Skeletal muscle tissue (tissue), 4 donors: ENCODE results near the gene FBXL20. TPM values are rescaled to one million over a fixed set of nuclear protein-coding genes. Genes with fewer than 3 reads are reported as not detected.
"Not testable (repeated sequence)": the region's sequence is repeated elsewhere in the genome, so short reads cannot be mapped to it uniquely, and the experiment has no call there.

Experiments used
- H3K27ac ChIP-seq: one replicate; pipeline ENCODE4 v1.7.0; 2013; ENCODE audit warnings: mild to moderate bottlenecking, low read depth, low read length, inconsistent platforms
- H3K27me3 ChIP-seq, 3 donors: one replicate each; pipeline ENCODE4 v1.7.0; 2013; ENCODE audit warnings: low read length in 3 of 3; ENCODE audit not compliant: control insufficient read depth in 3 of 3, insufficient read depth in 3 of 3
- H3K36me3 ChIP-seq, 3 donors: one replicate each; pipeline ENCODE4 v1.7.0; 2013; ENCODE audit warnings: low read length in 3 of 3; ENCODE audit not compliant: control insufficient read depth in 3 of 3, insufficient read depth in 3 of 3
- H3K4me1 ChIP-seq, 3 donors: one replicate each; pipeline ENCODE4 v1.7.0; 2013; ENCODE audit warnings: low read length in 3 of 3, mild to moderate bottlenecking in 3 of 3; ENCODE audit not compliant: control insufficient read depth in 3 of 3, insufficient read depth in 3 of 3
- H3K4me3 ChIP-seq, 3 donors: one replicate each; pipeline ENCODE4 v1.7.0; 2013; ENCODE audit warnings: low read length in 3 of 3
- H3K9ac ChIP-seq, 3 donors: one replicate each; pipeline ENCODE4 v1.7.0; 2013; ENCODE audit warnings: low read length in 3 of 3, mild to moderate bottlenecking in 3 of 3, moderate library complexity in 2 of 3, low read depth in 1 of 3
- H3K9me3 ChIP-seq, 3 donors: one replicate each; pipeline ENCODE4 v1.7.0; 2013; ENCODE audit warnings: low read length in 3 of 3; ENCODE audit not compliant: control insufficient read depth in 3 of 3
- total RNA-seq: library from RNA; depleted of rRNA; stranded (reverse); fragments of >200 nt; gene quantifications from one replicate; pipeline ENCODE4 v1.2.3, GENCODE V29; 2014
- donor health status: Osteomylitis.

The FBXL20 gene, protein sequence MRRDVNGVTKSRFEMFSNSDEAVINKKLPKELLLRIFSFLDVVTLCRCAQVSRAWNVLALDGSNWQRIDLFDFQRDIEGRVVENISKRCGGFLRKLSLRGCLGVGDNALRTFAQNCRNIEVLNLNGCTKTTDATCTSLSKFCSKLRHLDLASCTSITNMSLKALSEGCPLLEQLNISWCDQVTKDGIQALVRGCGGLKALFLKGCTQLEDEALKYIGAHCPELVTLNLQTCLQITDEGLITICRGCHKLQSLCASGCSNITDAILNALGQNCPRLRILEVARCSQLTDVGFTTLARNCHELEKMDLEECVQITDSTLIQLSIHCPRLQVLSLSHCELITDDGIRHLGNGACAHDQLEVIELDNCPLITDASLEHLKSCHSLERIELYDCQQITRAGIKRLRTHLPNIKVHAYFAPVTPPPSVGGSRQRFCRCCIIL
- 6.3 TPM for total RNA-seq

GRCh38 chr17:39401412-39402243 is at the start of gene FBXL20:
Gene FBXL20, minus strand, starts transcription at chr17:39401626. Its CDS starts 224 bp downstream, at chr17:39401402.
- Histone ChIP-seq H3K27me3 (no peaks in the 10 kb centered on the region), H3K9me3 (no peaks in the 10 kb centered on the region), H3K36me3 (peaks cover 3 to 10% (median 7%) of the 10 kb centered on the region in 3 donors), H3K9ac (peak within 1 kb of the TSS; percentile 92 to 95 (median 94)), H3K4me3 (peak within 1 kb of the TSS; percentile 87 to 94 (median 92)), H3K27ac (peak within 1 kb of the TSS; percentile 90), H3K4me1 (peaks cover 9 to 20% (median 11%) of the 10 kb centered on the region in 3 donors)

DNA sequence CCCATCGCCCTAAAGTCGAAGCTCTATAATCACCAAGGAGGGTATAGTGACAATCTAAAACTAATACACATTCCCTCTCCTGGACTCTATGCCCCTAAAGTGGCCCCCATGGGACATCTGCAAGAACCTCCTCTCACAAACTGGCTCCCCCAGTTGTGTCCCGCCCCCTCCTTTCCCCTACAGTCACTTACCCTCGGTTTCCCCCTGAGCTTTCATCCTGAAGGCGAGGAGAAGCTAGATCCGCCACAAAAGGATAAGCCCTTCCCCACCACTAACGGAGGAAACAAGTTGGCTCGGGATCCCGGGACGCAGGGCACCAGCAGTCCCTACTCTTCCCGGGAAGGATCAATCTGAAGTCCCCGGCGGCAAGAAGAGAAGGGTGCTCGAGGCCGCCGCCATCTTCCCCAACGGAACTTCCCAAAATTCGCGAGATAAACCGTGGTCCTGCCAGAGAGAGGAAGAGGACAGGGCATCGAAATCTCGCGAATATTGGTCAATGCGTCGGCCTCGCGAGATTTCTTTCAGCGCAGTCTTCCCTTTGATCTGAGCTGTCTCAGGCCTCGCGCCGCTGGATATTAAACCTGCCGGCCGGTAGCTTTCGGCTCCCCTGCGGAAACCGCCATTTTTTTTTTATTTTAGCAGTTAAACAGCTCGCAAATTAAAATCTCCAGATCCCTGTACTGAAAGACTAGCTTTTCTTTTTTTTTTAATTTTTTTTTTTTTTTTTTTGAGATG is 49.6 kb upstream of the FBXL20 start, which contains the start of gene MED1:
Gene MED1, minus strand, starts transcription at position 417 of the 735 bp plus-strand sequence. Its CDS starts 201 bp downstream, at position 216.
- peak within 1 kb of the TSS; percentile 82 for H3K27ac ChIP-seq
- peaks cover 4 to 13% (median 10%) of the 10 kb centered on the region in 3 donors for H3K36me3 ChIP-seq
- H3K9me3 ChIP-seq: no peaks in the 10 kb centered on the region
- H3K4me1 ChIP-seq: peaks cover 0 to 13% (median 5%) of the 10 kb centered on the region in 3 donors
- peak within 1 kb of the TSS; percentile 79 to 97 (median 93) for H3K4me3 ChIP-seq
- peak within 1 kb of the TSS; percentile 90 to 98 (median 96) for H3K9ac ChIP-seq
- H3K27me3 ChIP-seq: no peaks in the 10 kb centered on the region

GRCh38 chr17:39450051-39450450 is 48.6 kb upstream of the FBXL20 start:
- H3K36me3 ChIP-seq: peaks cover 6 to 19% (median 13%) of the 10 kb centered on the region in 3 donors
- H3K27me3 ChIP-seq: no peaks in the 10 kb centered on the region
- H3K9ac ChIP-seq: peak overlapping the region in 2 of 3 donors; percentile 90 to 98
- H3K27ac ChIP-seq: peak overlapping the region; percentile 82
- H3K4me3 ChIP-seq: peak overlapping the region; percentile 79 to 97 (median 93)
- peaks cover 0 to 13% (median 5%) of the 10 kb centered on the region in 3 donors for H3K4me1 ChIP-seq
- no peaks in the 10 kb centered on the region for H3K9me3 ChIP-seq

DNA sequence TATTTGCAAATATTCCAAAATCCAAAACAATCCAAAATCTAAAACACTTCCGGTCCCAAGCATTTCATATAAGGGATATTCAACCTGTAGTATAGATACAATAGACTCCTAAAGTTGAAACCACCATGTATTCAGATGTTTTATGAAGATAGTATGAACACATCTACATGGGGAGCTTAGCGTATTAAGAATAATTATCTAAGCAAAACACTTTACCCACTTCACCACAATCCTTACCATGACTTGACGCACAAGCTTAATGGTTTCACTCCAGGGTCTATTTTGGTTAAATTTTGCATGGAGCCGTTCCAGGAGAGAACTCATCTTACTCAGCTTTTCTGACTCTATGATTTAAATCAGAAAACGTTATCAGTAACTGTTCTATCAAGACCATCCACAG is 46.1 kb upstream of the FBXL20 start:
- no peak overlapping the region for H3K4me3 ChIP-seq
- H3K4me1 ChIP-seq: peaks cover 0 to 13% (median 5%) of the 10 kb centered on the region in 3 donors
- no peak overlapping the region for H3K9ac ChIP-seq
- no peak overlapping the region for H3K27ac ChIP-seq
- H3K9me3 ChIP-seq: no peaks in the 10 kb centered on the region
- H3K36me3 ChIP-seq: peaks cover 6 to 30% (median 20%) of the 10 kb centered on the region in 3 donors
- no peaks in the 10 kb centered on the region for H3K27me3 ChIP-seq

DNA sequence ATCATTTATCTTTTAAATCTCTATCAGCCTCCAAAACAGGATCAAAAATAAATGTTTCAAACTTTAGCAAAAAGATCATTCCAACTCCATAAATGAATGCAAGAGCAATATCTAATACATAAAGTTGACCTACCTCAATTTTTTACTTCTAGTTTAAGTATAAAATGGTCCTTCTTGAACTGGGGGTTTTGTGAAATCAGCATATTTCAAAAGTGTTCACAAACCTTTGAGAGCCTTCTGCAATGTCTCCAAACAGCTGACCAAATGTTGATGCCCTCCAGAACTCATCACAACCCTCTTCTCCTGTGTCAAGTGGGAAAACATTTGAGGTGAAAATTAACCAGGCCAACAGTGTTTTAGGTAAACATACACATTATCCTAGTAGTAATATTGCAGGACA is 41.9 kb upstream of the FBXL20 start:
- no peak overlapping the region for H3K9ac ChIP-seq
- no peaks in the 10 kb centered on the region for H3K27me3 ChIP-seq
- no peak overlapping the region for H3K4me3 ChIP-seq
- no peaks in the 10 kb centered on the region for H3K4me1 ChIP-seq
- no peaks in the 10 kb centered on the region for H3K9me3 ChIP-seq
- peaks cover 23 to 49% (median 41%) of the 10 kb centered on the region in 3 donors for H3K36me3 ChIP-seq
- no peak overlapping the region for H3K27ac ChIP-seq

DNA sequence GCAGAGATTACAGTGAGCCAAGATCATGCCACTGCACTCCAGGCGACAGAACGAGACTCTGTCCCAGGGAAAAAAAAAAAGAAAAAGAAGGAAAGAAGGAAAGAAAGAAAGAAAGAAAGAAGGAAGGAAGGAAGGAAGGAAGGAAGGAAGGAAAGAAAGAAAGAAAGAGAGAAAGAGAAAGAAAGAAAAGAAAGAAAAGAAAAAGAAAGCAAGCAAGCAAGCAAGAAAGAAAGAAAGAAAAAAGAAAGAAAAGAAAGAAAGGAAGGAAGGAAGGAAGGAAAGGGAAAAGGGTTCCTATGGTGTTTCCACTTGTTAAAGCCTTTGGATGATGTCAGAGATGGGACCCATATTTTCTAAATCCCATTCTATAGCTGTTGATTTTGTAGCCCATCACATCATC is 38.4 kb upstream of the FBXL20 start:
- H3K4me1 ChIP-seq, H3K27me3 ChIP-seq, H3K4me3 ChIP-seq, H3K9me3 ChIP-seq, H3K27ac ChIP-seq, H3K9ac ChIP-seq: not testable (repeated sequence)
- peaks cover 19 to 39% (median 32%) of the 10 kb centered on the region in 3 donors for H3K36me3 ChIP-seq

- peaks cover 0 to 3% (median 0%) of the 10 kb centered on the region in 3 donors for H3K4me1 ChIP-seq
- H3K36me3 ChIP-seq: peaks cover 40 to 49% (median 45%) of the 10 kb centered on the region in 3 donors
- no peak overlapping the region for H3K4me3 ChIP-seq
- H3K27ac ChIP-seq: no peak overlapping the region
- no peaks in the 10 kb centered on the region for H3K9me3 ChIP-seq
- no peaks in the 10 kb centered on the region for H3K27me3 ChIP-seq
- no peak overlapping the region for H3K9ac ChIP-seq
Observed at GRCh38 chr17:39429600-39429999, 28.2 kb upstream of the FBXL20 start.

- Histone ChIP-seq H3K4me1 (no peaks in the 10 kb centered on the region), H3K27ac (no peak overlapping the region), H3K9me3 (no peaks in the 10 kb centered on the region), H3K36me3 (peaks cover 47 to 52% (median 51%) of the 10 kb centered on the region in 3 donors), H3K27me3 (no peaks in the 10 kb centered on the region), H3K4me3 (no peak overlapping the region), H3K9ac (no peak overlapping the region)
Observed at GRCh38 chr17:39416141-39416540, 14.7 kb upstream of the FBXL20 start.

DNA sequence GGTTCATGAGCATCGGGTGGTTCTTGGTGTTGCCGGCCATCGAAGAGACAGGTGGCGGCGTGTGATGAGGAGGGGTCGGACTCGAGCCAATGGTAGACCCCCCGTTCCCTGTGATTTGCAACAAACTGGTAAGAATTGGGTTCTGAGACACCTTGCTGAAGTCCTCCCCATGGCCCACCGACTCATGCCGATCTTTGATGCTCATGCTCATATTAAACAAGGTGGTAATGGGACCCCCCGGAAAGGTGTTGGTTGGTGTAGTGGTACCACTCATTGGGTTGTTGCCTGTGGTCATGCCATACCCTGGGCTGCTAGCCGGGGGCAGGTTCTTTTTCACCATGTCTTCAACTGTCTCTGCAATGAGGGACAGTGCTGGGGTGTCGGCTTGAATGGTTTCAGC is 8.9 kb upstream of the FBXL20 start:
- H3K4me3 ChIP-seq: no peak overlapping the region
- peaks cover 45 to 67% (median 54%) of the 10 kb centered on the region in 3 donors for H3K36me3 ChIP-seq
- no peak overlapping the region for H3K27ac ChIP-seq
- H3K9me3 ChIP-seq: no peaks in the 10 kb centered on the region
- no peaks in the 10 kb centered on the region for H3K27me3 ChIP-seq
- no peak overlapping the region for H3K9ac ChIP-seq
- H3K4me1 ChIP-seq: no peaks in the 10 kb centered on the region
